Cerebellar nuclear complex (tissue), 1 donor: ENCODE measurements around the gene FLYWCH1.
A peak's percentile ranks its signal among the peaks of the same experiment; 100 is the strongest.
"Not testable (repeated sequence)": the region's sequence is repeated elsewhere in the genome, so short reads cannot be mapped to it uniquely, and the experiment has no call there.

Experiments used
- DNase-seq, 2 experiments: peaks; one replicate each; lab custom pipeline; 2025; lab: John Stamatoyannopoulos, UW

FLYWCH1 gene

DNA sequence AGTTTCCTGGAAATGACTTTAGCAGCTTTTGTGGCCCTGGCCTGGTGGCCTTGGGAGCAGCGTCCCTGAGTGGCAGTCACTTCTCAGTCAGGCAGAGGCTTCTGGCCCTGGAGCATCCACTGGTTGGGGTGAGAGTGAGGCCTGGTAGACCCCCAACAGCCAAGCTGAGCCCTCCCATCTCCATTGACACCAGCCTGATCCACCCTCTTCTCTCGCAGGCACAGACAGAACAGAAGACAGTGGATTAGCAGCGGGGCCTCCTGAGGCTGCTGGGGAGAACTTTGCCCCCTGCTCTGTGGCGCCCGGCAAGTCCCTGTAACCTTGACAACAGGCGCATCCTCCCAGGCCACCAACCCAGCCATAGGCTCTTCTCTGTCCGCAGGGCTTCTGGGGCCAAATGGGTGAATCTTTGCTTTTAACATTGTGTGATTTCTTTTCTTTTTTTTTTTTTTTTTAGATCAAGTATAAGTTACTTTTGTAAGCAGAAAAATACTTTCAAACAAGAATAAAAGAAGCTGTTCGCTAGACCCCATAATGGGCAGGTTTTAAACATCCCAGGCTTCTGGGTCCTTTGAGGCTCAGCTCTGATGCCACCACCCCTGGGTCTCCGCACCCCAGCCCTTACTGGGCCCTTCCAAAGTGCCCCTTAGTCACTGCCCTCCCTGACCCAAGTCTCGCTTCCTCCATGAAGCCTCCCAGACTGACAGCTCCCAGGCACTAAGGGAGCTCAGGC lies 12.7 kb upstream of the FLYWCH1 start:
- DNase-seq: no peak

DNA sequence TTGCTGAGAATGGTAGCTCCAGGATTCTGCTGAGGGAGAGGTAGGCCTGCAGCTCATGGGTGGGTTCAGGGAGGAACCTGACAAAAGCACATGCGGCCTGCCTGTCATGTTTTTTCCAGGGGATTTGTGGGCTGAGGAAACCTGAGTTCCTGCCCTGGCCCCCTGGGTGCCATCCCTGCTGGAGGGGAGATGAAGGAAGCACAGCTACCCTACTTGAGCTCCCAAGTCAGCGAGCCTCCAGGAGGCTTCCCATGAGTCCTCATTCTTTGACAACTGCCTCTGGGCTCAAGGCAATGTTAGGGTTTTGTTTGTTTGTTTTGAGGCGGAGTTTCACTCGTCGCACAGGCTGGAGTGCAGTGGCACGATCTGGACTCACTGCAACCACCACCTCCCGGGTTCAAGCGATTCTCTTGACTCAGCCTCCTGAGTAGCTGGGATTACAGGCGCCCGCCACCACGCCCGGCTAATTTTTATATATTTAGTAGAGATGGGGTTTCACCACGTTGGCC lies 12.1 kb upstream of the FLYWCH1 start:
- no peak for DNase-seq

DNA sequence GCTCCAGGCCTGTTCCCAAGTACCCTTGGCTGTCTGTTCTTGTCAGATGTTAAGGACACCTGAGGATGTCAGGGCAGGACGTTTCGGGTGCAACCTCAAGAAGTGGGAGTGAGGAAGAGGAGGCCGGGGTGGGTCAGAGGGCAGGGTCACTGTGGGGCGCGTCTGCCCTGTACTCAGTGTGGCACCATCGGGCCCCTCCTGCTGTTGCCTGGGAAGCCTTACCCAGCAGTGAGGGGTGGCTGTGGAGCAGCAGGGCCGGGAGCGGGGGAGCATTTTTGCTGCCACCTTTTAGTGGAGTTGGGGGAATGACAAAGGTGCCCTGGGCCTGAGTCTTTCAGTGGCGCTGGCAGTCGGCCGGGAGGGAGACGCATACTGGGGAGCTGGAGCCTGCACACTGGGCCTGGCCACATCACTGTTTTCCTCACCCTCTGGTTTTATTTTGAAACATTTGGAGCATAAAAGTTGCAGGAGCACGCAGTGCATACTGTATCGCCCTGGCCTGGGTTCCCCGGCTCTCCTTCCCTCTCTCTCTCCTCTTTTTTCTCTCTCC lies 11.1 kb upstream of the FLYWCH1 start:
- no peak for DNase-seq

- no peak for DNase-seq
These were observed 9.2 kb upstream of the FLYWCH1 start for GRCh38 chr16:2902337-2903130.

DNA sequence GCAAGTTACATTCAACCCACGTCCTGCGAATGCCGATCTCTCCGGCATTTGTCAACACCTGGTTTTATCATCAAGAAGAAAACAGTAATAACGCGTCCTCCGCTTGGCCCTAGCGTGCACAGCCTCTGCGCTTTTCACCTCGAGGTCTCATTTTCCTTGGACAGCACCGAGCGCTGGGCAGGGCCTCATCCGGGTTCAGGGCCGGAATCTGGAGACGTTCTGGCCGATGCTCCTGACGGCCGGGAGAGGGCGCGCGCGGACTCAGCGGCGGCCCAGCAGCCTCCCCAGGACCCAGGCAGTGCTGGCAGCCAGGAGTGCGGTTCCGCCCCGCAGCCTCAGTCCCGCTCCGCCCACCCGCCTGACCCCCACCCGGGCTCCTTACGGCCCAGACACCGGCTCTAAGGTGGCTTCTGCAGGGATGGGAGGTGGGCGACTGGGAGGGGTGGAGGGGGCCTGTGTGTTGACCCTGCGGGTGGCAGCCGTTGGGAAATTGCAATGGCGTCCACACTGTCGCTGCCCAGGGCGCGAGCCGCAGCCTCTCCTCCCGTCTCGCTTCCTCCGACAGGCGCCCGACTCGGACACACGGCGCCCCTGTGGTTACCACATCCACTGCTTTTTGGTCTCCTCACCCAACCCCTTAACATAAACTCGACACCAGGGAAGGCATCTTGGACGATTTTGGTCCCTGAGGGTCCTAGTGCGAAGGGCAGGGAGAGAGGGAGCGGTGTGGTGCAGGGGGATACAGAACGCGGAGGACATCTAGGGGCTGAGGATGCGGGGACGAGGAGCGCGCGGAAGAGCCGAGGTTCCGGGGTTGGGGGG lies 7.4 kb upstream of the FLYWCH1 start:
- peak; percentile 32 to 47 for DNase-seq

GRCh38 chr16:2904922-2905240 lies 6.8 kb upstream of the FLYWCH1 start:
- no peak for DNase-seq

GRCh38 chr16:2905241-2905987 lies 6.3 kb upstream of the FLYWCH1 start:
- peak; percentile 98 to 99 for DNase-seq

DNA sequence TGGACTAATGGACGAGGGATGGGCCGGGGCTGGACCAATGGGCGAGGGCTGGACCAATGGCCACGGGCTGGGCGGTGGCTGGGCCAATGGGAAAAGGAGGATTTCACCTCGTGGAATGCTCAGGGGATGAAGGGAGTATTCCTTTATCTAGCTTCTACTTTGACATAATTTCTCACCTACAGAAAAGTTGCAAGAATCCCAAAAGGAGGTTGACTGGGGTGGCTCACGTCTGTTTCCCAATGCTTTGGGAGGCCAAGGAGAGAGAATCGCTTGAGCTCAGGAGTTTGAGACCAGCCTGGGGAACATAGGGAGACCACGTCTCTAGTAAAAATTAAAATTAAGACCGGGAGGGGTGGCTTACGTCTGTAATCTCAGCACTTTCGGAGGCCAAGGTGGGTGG lies 5.7 kb upstream of the FLYWCH1 start:
- no peak for DNase-seq

DNA sequence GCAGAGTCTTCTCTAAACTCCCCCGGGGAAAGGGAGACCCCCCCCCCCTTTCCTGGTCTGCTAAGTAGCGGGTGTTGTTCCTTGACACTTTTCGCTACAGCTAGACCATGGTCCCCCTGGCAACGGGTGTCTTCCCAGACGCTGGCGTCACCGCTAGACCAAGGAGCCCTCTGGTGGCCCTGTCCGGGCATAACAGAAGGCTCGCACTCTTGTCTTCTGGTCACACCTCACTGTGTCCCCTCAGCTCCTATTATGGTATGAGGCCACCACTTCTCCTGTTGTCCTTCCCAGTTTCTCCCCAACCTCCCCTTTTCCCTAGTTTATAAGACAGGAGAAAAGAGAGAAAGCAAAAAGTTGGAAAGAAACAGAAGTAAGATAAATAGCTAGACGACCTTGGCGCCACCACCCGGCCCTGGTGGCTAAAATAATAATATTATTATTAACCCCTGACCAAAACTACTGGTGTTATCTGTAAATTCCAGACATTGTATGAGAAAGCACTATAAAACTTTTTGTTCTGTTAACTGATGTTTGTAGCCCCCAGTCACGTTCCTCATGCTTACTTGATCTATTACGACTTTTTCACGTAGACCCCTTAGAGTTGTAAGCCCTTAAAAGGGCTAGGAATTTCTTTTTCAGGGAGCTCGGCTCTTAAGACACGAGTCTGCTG lies 4.5 kb upstream of the FLYWCH1 start:
- DNase-seq: not testable (repeated sequence)

- DNase-seq: no peak
These were observed 1.2 kb upstream of the FLYWCH1 start for GRCh38 chr16:2910441-2910969.

- no peak for DNase-seq
These were observed 834 bp downstream of the FLYWCH1 start for GRCh38 chr16:2912330-2913199.

DNA sequence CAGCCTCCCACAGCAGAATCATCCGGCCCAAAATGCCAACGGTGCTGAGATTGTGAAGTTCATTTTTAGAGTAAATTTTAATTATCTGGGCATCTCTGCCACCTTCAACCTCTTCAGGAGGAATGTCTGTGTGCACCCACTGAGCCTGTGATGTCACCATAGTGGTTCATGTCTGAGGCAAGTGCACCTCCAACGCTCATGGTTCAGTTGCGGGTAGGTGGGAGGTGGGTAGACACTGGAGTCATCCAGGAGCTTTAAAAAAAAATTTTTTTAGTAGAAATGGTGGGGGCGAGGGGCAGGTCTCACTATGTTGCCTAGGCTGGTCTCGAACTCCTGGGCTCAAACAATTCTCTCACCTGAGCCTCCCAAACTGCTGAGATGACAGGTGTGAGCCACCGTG lies 1.9 kb downstream of the FLYWCH1 start:
- DNase-seq: no peak

GRCh38 chr16:2914233-2914632 lies 2.5 kb downstream of the FLYWCH1 start:
- DNase-seq: no peak

DNA sequence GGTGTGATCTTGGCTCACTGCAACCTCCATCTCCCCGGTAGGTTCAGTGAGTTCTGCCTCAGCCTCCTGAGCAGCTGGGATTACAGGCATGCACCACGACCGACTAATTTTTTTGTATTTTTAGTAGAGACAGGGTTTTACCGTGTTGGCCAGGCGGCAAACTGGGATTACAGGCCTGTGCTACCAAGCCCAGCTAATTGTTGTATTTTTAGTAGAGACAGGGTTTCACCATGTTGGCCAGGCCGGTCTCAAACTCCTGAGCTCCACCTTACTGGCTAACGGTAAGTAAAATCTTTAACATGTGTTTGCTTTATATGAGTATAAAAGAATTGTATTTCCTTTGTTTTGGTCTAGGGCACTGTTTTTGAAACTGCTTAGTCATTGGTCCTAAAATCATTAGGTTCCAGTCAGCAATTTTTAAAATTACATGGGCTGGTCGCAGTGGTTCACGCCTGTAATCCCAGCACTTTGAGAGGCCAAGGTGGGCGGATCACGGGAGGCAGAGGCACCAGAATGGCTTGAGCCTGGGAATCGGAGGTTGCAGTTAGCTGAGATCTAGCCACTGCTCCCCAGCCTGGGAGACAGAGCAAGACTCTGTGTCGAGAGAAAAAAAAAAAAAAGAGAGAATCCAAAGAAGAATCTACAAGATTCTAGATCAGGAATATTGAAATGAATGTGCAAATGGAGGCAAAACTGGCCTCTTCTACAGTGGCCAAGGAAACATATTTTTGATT lies 3.6 kb downstream of the FLYWCH1 start:
- DNase-seq: no peak

GRCh38 chr16:2919511-2920255 lies 8.0 kb downstream of the FLYWCH1 start:
- peak in 1 of 2 experiments; percentile 62 for DNase-seq

DNA sequence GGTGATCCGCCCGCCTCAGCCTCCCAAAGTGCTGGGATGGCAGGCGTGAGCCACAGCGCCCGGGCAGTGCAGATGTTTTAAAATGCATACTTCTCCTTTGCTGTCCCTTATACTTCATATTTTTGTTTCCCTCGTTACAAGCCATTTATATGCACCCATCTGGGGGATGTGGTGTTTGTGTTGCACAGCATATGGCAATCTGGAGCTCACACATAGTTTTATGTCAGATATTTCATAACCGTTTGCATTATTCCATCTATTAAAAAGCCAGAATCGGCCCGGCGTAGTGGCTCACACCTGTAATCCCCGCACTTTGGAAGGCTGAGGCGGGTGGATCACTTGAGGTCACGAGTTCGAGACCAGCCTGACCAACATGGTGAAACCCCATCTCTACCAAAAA lies 11.8 kb downstream of the FLYWCH1 start:
- DNase-seq: no peak

GRCh38 chr16:2924901-2925755 lies 13.4 kb downstream of the FLYWCH1 start:
- DNase-seq: no peak
